OCI-LY1 (cell line): ENCODE data around the gene SLC29A1.
"Not testable (repeated sequence)": the region's sequence is repeated elsewhere in the genome, so short reads cannot be mapped to it uniquely, and the experiment has no call there.

ENCODE experiments used
- H2AFZ ChIP-seq: fragments of 200-600 bp; sonication (generic), shearing (Covaris generic); 2 replicates; pipeline ENCODE4 v1.6.0; 2014; ENCODE audit warnings: antibody characterized with exemption, mild to moderate bottlenecking, low read length
- H3F3A ChIP-seq: fragments of 200-600 bp; sonication (generic), shearing (Covaris generic); 2 replicates; pipeline ENCODE4 v1.6.0; 2014; ENCODE audit warnings: mild to moderate bottlenecking, antibody characterized with exemption, low read length, moderate library complexity; ENCODE audit not compliant: insufficient read depth
- H3K27ac ChIP-seq: fragments of 200-600 bp; sonication (generic); 2 replicates; pipeline ENCODE4 v1.5.1; 2014; ENCODE audit warnings: low read length, mixed run types, mild to moderate bottlenecking, low read depth; ENCODE audit not compliant: poor library complexity, severe bottlenecking
- H3K27me3 ChIP-seq: fragments of 200-600 bp; sonication (generic); 2 replicates; pipeline ENCODE4 v1.6.0; 2014; ENCODE audit warnings: antibody characterized with exemption, mild to moderate bottlenecking, low read length, moderate library complexity; ENCODE audit not compliant: insufficient read depth
- H3K36me3 ChIP-seq: fragments of 200-600 bp; sonication (generic); 2 replicates; pipeline ENCODE4 v1.6.1; 2014; ENCODE audit warnings: mild to moderate bottlenecking, antibody characterized with exemption, low read length, moderate library complexity, mixed read lengths; ENCODE audit not compliant: insufficient read depth
- H3K4me1 ChIP-seq: fragments of 200-600 bp; sonication (generic); 2 replicates; pipeline ENCODE4 v1.5.1; 2014; ENCODE audit warnings: mild to moderate bottlenecking, low read length, moderate library complexity; ENCODE audit not compliant: insufficient read depth, severe bottlenecking
- H3K4me2 ChIP-seq: fragments of 200-600 bp; sonication (generic), shearing (Covaris generic); 2 replicates; pipeline ENCODE4 v1.6.1; 2014; ENCODE audit warnings: low read length
- H3K4me3 ChIP-seq: fragments of 200-600 bp; sonication (generic); 2 replicates; pipeline ENCODE4 v1.5.1; 2014; ENCODE audit warnings: low read length, low read depth, mild to moderate bottlenecking, mixed read lengths; ENCODE audit not compliant: poor library complexity, severe bottlenecking
- H3K79me2 ChIP-seq: fragments of 200-600 bp; shearing (Covaris generic); 2 replicates; pipeline ENCODE4 v1.6.1; 2016; ENCODE audit warnings: mixed run types, low read length, mixed read lengths; ENCODE audit not compliant: insufficient read depth
- H3K9ac ChIP-seq: fragments of 200-600 bp; sonication (generic), shearing (Covaris generic); 2 replicates; pipeline ENCODE4 v1.6.1; 2014; ENCODE audit warnings: mild to moderate bottlenecking, low read length, mixed read lengths
- H3K9me2 ChIP-seq: fragments of 200-600 bp; sonication (generic), shearing (Covaris generic); 2 replicates; pipeline ENCODE4 v1.6.1; 2014; ENCODE audit warnings: low read depth, mild to moderate bottlenecking, low read length, mixed read lengths
- H3K9me3 ChIP-seq: fragments of 200-600 bp; shearing (Covaris generic); 2 replicates; pipeline ENCODE4 v1.6.1; 2014; ENCODE audit warnings: low read length, mixed read lengths
- H4K20me1 ChIP-seq: fragments of 200-600 bp; sonication (generic), shearing (Covaris generic); 2 replicates; pipeline ENCODE4 v1.6.0; 2016; ENCODE audit warnings: mild to moderate bottlenecking, low read length; ENCODE audit not compliant: insufficient read depth
- CTCF ChIP-seq: fragments of 200-600 bp; sonication (generic), shearing (Covaris generic); IDR thresholded peaks from 2 replicates; pipeline ENCODE4 v1.5.1; 2017; ENCODE audit warnings: mild to moderate bottlenecking, antibody characterized with exemption, low read length, moderate library complexity, mixed read lengths
- EZH2 ChIP-seq: fragments of 200-600 bp; sonication (generic), shearing (Covaris generic); IDR thresholded peaks from 2 replicates; pipeline ENCODE4 v1.8.0; 2017; ENCODE audit warnings: borderline replicate concordance, mixed run types, mild to moderate bottlenecking, antibody characterized with exemption, low read length, moderate library complexity, mixed read lengths

The SLC29A1 gene

GRCh38 chr6:44182911-44183390, 40.4 kb upstream of the SLC29A1 start:
- no peaks in the 10 kb centered on the region for H3K9me3 ChIP-seq
- H3K4me1 ChIP-seq: no peaks in the 10 kb centered on the region
- no peak overlapping the region for H3K4me2 ChIP-seq
- H4K20me1 ChIP-seq: no peaks in the 10 kb centered on the region
- H3K4me3 ChIP-seq: no peak overlapping the region
- H3K27me3 ChIP-seq: peaks cover 7% of the 10 kb centered on the region; the same call in 1 of the 2 replicates
- H3F3A ChIP-seq: no peaks in the 10 kb centered on the region
- no peaks in the 10 kb centered on the region for H3K9me2 ChIP-seq
- TF ChIP-seq EZH2 (no peak), CTCF (no peak)
- H3K79me2 ChIP-seq: no peaks in the 10 kb centered on the region
- no peak overlapping the region for H3K27ac ChIP-seq
- H3K36me3 ChIP-seq: no peaks in the 10 kb centered on the region
- no peak overlapping the region for H2AFZ ChIP-seq
- H3K9ac ChIP-seq: no peak overlapping the region

GRCh38 chr6:44183783-44184182, 39.6 kb upstream of the SLC29A1 start:
- no peaks in the 10 kb centered on the region for H4K20me1 ChIP-seq
- no peak overlapping the region for H3K27ac ChIP-seq
- H3K36me3 ChIP-seq: no peaks in the 10 kb centered on the region
- H3K4me1 ChIP-seq: no peaks in the 10 kb centered on the region
- no peak overlapping the region for H3K4me2 ChIP-seq
- H3K27me3 ChIP-seq: peaks cover 7% of the 10 kb centered on the region; the same call in 1 of the 2 replicates
- no peak overlapping the region for H2AFZ ChIP-seq
- no peaks in the 10 kb centered on the region for H3K9me3 ChIP-seq
- no peak overlapping the region for H3K4me3 ChIP-seq
- no peaks in the 10 kb centered on the region for H3K9me2 ChIP-seq
- no peaks in the 10 kb centered on the region for H3F3A ChIP-seq
- TF ChIP-seq EZH2 (no peak), CTCF (no peak)
- H3K9ac ChIP-seq: no peak overlapping the region
- no peaks in the 10 kb centered on the region for H3K79me2 ChIP-seq

GRCh38 chr6:44185356-44185755, 38.0 kb upstream of the SLC29A1 start:
- not testable (repeated sequence) for H3K36me3 ChIP-seq, H3K4me2 ChIP-seq, H3F3A ChIP-seq, H3K27ac ChIP-seq, H3K9ac ChIP-seq, H3K4me3 ChIP-seq, H3K9me2 ChIP-seq, H4K20me1 ChIP-seq, H3K27me3 ChIP-seq, H3K4me1 ChIP-seq, H3K79me2 ChIP-seq, H3K9me3 ChIP-seq, H2AFZ ChIP-seq

GRCh38 chr6:44185953-44186634, 37.3 kb upstream of the SLC29A1 start:
- Histone ChIP-seq H3K9me3 (no peaks in the 10 kb centered on the region), H3K27ac (no peak overlapping the region), H3K36me3 (no peaks in the 10 kb centered on the region), H3K4me1 (no peaks in the 10 kb centered on the region), H2AFZ (no peak overlapping the region), H3F3A (no peaks in the 10 kb centered on the region), H3K9me2 (no peaks in the 10 kb centered on the region), H3K4me2 (no peak overlapping the region), H4K20me1 (no peaks in the 10 kb centered on the region), H3K4me3 (no peak overlapping the region), H3K9ac (no peak overlapping the region), H3K27me3 (peaks cover 7% of the 10 kb centered on the region; the same call in 1 of the 2 replicates), H3K79me2 (no peaks in the 10 kb centered on the region)
- TF ChIP-seq CTCF: no peak
